Measurements from ENCODE around the gene TEC.

- TF ChIP-seq EZH2 (IDR thresholded peaks at IDR 0.05) (no peak), POLR2AphosphoS5 (IDR thresholded peaks at IDR 0.05; ENCODE audit: borderline replicate concordance, low read depth, low read length) (no peak), FOXP2 (optimal IDR thresholded peaks at IDR 0.05; ENCODE audit: control extremely low read depth, extremely low read length, insufficient read depth) (no peak)
These were observed 97.0 kb downstream of the TEC start for GRCh38 chr4:48172651-48173050.
